SK-N-SH (cell line): ENCODE measurements around the gene CASK. TPM values are rescaled to one million over a fixed set of nuclear protein-coding genes. Genes with fewer than 3 reads are reported as not detected.

Experiments
- CTCF ChIA-PET: fragments of 300-600, 350-600 bp; formaldehyde crosslinking; extraction: SDS; loops from one replicate; lab custom pipeline; 2021; lab: Yijun Ruan, JAX
- POLR2A ChIA-PET: fragments of 350-600 bp; sonication (Branson Sonifier 250); formaldehyde crosslinking; extraction: SDS; loops from one replicate; lab custom pipeline; 2020; ENCODE audit warnings: antibody characterized with exemption, inconsistent platforms; lab: Yijun Ruan, JAX
- DNase-seq: peaks from one replicate; pipeline ENCODE4 v3.0.0; 2012
- H2AFZ ChIP-seq: fragments of 200-600 bp; sonication (generic); 2 replicates; pipeline ENCODE4 v1.8.1; 2016; ENCODE audit warnings: antibody characterized with exemption, mild to moderate bottlenecking, low read depth
- H3F3A ChIP-seq: fragments of 200-600 bp; sonication (generic); replicated peaks from 2 replicates; pipeline ENCODE3; 2016; ENCODE audit warnings: antibody characterized with exemption, mild to moderate bottlenecking; ENCODE audit not compliant: insufficient read depth
- H3K27ac ChIP-seq, 2 experiments: fragments of 200-500 bp in 1 of 2; fragments of 200-600 bp in 1 of 2; sonication (Bioruptor generic) in 1 of 2; sonication (generic), shearing (Covaris generic) in 1 of 2; 2 replicates each; pipeline versions ENCODE4 v1.5.1 to v1.6.1; 2014 to 2016; ENCODE audit warnings: low read depth in 2 of 2, inconsistent platforms in 1 of 2, low read length in 1 of 2, mild to moderate bottlenecking in 1 of 2, mixed read lengths in 1 of 2
- H3K27me3 ChIP-seq: fragments of 200-600 bp; sonication (generic), shearing (Covaris generic); 2 replicates; pipeline ENCODE4 v1.6.1; 2016; ENCODE audit warnings: mixed run types; ENCODE audit not compliant: insufficient read depth
- H3K36me3 ChIP-seq, 2 experiments: fragments of 200-500 bp in 1 of 2; fragments of 200-600 bp in 1 of 2; sonication (Bioruptor generic) in 1 of 2; sonication (generic) in 1 of 2; replicated peaks in 1 of 2; 2 replicates each; pipeline versions ENCODE3 to v1.5.1; 2014 to 2016; ENCODE audit warnings: low read length in 1 of 2, mild to moderate bottlenecking in 1 of 2; ENCODE audit not compliant: insufficient read depth in 2 of 2, control insufficient read depth in 1 of 2
- H3K4me1 ChIP-seq, 2 experiments: fragments of 200-500 bp in 1 of 2; fragments of 200-600 bp in 1 of 2; sonication (Bioruptor generic) in 1 of 2; sonication (generic), shearing (Covaris generic) in 1 of 2; 2 replicates each; pipeline versions ENCODE4 v1.5.1 to v1.6.1; 2014 to 2016; ENCODE audit warnings: low read depth in 1 of 2, low read length in 1 of 2, mixed run types in 1 of 2; ENCODE audit not compliant: insufficient read depth in 2 of 2, control insufficient read depth in 1 of 2
- H3K4me2 ChIP-seq: fragments of 200-600 bp; sonication (generic), shearing (Covaris generic); 2 replicates; pipeline ENCODE4 v1.6.1; 2017; ENCODE audit warnings: mixed run types
- H3K4me3 ChIP-seq, 2 experiments: fragments of 200-500 bp in 1 of 2; fragments of 200-600 bp in 1 of 2; sonication (Bioruptor generic) in 1 of 2; sonication (generic), shearing (Covaris generic) in 1 of 2; 2 replicates each; pipeline versions ENCODE4 v1.5.1 to v1.8.1; 2014 to 2016; ENCODE audit warnings: low read depth in 2 of 2, inconsistent platforms in 1 of 2, low read length in 1 of 2, mild to moderate bottlenecking in 1 of 2, mixed read lengths in 1 of 2, moderate library complexity in 1 of 2
- H3K79me2 ChIP-seq: fragments of 200-600 bp; sonication (generic); 2 replicates; pipeline ENCODE4 v1.8.1; 2017; ENCODE audit warnings: mild to moderate bottlenecking; ENCODE audit not compliant: insufficient read depth
- H3K9ac ChIP-seq: fragments of 200-600 bp; sonication (generic); 2 replicates; pipeline ENCODE4 v1.6.1; 2017; ENCODE audit warnings: mixed run types
- H3K9me2 ChIP-seq: fragments of 200-600 bp; sonication (generic); 2 replicates; pipeline ENCODE4 v1.6.1; 2017; ENCODE audit warnings: mixed run types
- H3K9me3 ChIP-seq: fragments of 200-600 bp; sonication (generic); 2 replicates; pipeline ENCODE4 v1.6.1; 2017; ENCODE audit warnings: mixed run types, mild to moderate bottlenecking, moderate library complexity
- H4K20me1 ChIP-seq: fragments of 200-600 bp; sonication (generic); 2 replicates; pipeline ENCODE4 v1.6.1; 2017; ENCODE audit warnings: mild to moderate bottlenecking, mixed run types; ENCODE audit not compliant: insufficient read depth
- CTCF ChIP-seq: fragments of 200-600 bp; sonication (generic); IDR thresholded peaks from 2 replicates; pipeline ENCODE4 v1.6.1; 2017; ENCODE audit warnings: antibody characterized with exemption, mild to moderate bottlenecking, moderate library complexity
- EP300 ChIP-seq, 2 experiments: IDR thresholded peaks; 2 replicates each; pipeline versions ENCODE4 v1.4.0 to v1.6.1; 2012; ENCODE audit warnings: borderline replicate concordance in 1 of 2, low read depth in 1 of 2, low read length in 1 of 2
- EZH2phosphoT487 ChIP-seq: fragments of 200-600 bp; sonication (generic); IDR thresholded peaks from 2 replicates; pipeline ENCODE4 v1.6.1; 2017; ENCODE audit warnings: low read depth, mixed run types, mild to moderate bottlenecking, antibody characterized with exemption, moderate library complexity, borderline replicate concordance
- FOSL2 ChIP-seq: IDR thresholded peaks from 2 replicates; pipeline ENCODE4 v1.4.0; 2012; ENCODE audit warnings: low read depth, mild to moderate bottlenecking, moderate library complexity, borderline replicate concordance
- FOXJ3 ChIP-seq: sonication (generic); formaldehyde crosslinking; IDR thresholded peaks from 2 replicates; pipeline ENCODE4 v1.5.1; 2020; ENCODE audit warnings: mild to moderate bottlenecking, missing genetic modification reagents
- GATA2 ChIP-seq: sonication (generic); formaldehyde crosslinking; IDR thresholded peaks from 2 replicates; pipeline ENCODE4 v1.5.0; 2020; ENCODE audit warnings: mild to moderate bottlenecking, missing genetic modification reagents
- MEF2A ChIP-seq: IDR thresholded peaks from 2 replicates; pipeline ENCODE4 v1.4.0; 2012; ENCODE audit warnings: low read depth, borderline replicate concordance
- NRF1 ChIP-seq: IDR thresholded peaks from 2 replicates; pipeline ENCODE4 v1.6.1; 2012; ENCODE audit warnings: low read depth, mild to moderate bottlenecking, low read length
- PBX3 ChIP-seq: IDR thresholded peaks from 2 replicates; pipeline ENCODE4; 2012
- RFX5 ChIP-seq: IDR thresholded peaks from 2 replicates; pipeline ENCODE4 v1.6.1; 2012; ENCODE audit warnings: mild to moderate bottlenecking, improper control_type of control experiment, low read length
- RXRA ChIP-seq: IDR thresholded peaks from 2 replicates; pipeline ENCODE4 v1.4.0; 2012; ENCODE audit warnings: low read depth, mild to moderate bottlenecking, borderline replicate concordance
- YY1 ChIP-seq: IDR thresholded peaks from 2 replicates; pipeline ENCODE4 v1.4.0; 2012; ENCODE audit warnings: low read depth, mild to moderate bottlenecking
- WGBS: methylation state at CpG from one replicate; pipeline ENCODE4 v1.1.6; 2017; ENCODE audit warnings: low lambda C conversion rate; 5-methylcytosine and 5-hydroxymethylcytosine counted together
- polyA plus RNA-seq, 3 experiments: library from polyadenylated mRNA; depleted of rRNA; stranded (reverse); fragments of >200 nt; gene quantifications; 2 replicates each; pipeline ENCODE4 v1.2.3, GENCODE V29; 2012

The CASK gene
- polyA plus RNA-seq, 1 of the 3 experiments (the other 2 are of a cell fraction) = 7.0 TPM

- H3K27ac ChIP-seq = no peak overlapping the region
- POLR2A ChIA-PET = no interaction called here
- no peaks in the 10 kb centered on the region for H3K79me2 ChIP-seq
- H3K9me2 ChIP-seq = no peaks in the 10 kb centered on the region
- peaks cover 0 to 8% of the 10 kb centered on the region in 2 experiments for H3K36me3 ChIP-seq
- no peak overlapping the region for H3K9ac ChIP-seq
- H3K4me3 ChIP-seq = no peak overlapping the region
- CTCF ChIA-PET = no interaction called here
- TF ChIP-seq EZH2phosphoT487 (no peak), RFX5 (no peak), EP300 (IDR thresholded peaks at IDR 0.05; ENCODE audit: borderline replicate concordance in 1 of 2, low read depth in 1 of 2, low read length in 1 of 2) (no peak), RXRA (no peak), FOSL2 (no peak), MEF2A (no peak), CTCF (no peak)
- no peak overlapping the region for H3K4me2 ChIP-seq
- H3K9me3 ChIP-seq = no peaks in the 10 kb centered on the region
- peaks cover 18% of the 10 kb centered on the region; the same call in 1 of the 2 replicates for H3K27me3 ChIP-seq
- 40% methylated on average over 5 of the region's 5 CpGs for WGBS
- H2AFZ ChIP-seq = no peak overlapping the region
- H4K20me1 ChIP-seq = no peaks in the 10 kb centered on the region
- no peak for DNase-seq
- peaks cover 0 to 5% of the 10 kb centered on the region in 2 experiments; a peak in 2 of 4 replicates for H3K4me1 ChIP-seq
- H3F3A ChIP-seq = no peaks in the 10 kb centered on the region
These were observed 403.9 kb downstream of the CASK start for GRCh38 chrX:41519468-41519867.

- Histone ChIP-seq H3K36me3 (peaks cover 0 to 8% of the 10 kb centered on the region in 2 experiments), H3K79me2 (no peaks in the 10 kb centered on the region), H3K27me3 (peaks cover 22% of the 10 kb centered on the region; the same call in 1 of the 2 replicates), H3K9me2 (no peaks in the 10 kb centered on the region), H3F3A (no peaks in the 10 kb centered on the region), H3K4me1 (peaks cover 0 to 5% of the 10 kb centered on the region in 2 experiments; a peak in 2 of 4 replicates), H3K9me3 (no peaks in the 10 kb centered on the region), H3K4me3 (no peak overlapping the region), H2AFZ (no peak overlapping the region), H3K9ac (no peak overlapping the region), H3K4me2 (no peak overlapping the region), H4K20me1 (no peaks in the 10 kb centered on the region), H3K27ac (no peak overlapping the region)
- DNase-seq = peak; percentile 31
- no peak for TF ChIP-seq YY1
- no peak for TF ChIP-seq NRF1
- no peak for TF ChIP-seq PBX3
- TF ChIP-seq GATA2 (CRISPR knock-in tag) = no peak
- TF ChIP-seq FOXJ3 (CRISPR knock-in tag) = no peak
- CTCF ChIA-PET = no interaction called here
- 27% methylated on average over 5 of the region's 5 CpGs for WGBS
- POLR2A ChIA-PET = no interaction called here
These were observed 404.5 kb downstream of the CASK start for GRCh38 chrX:41518841-41519220.
